GM21515 (cell line): ENCODE data around the gene PLCD4.

Experiments
- ATAC-seq: cut with Tn5 transposase; IDR thresholded peaks from one replicate; pipeline ENCODE4 v1.9.1; 2021; ENCODE audit not compliant: unreplicated experiment

PLCD4 gene

GRCh38 chr2:218607436-218608115, at the start of gene PLCD4:
Gene PLCD4 (plus strand): TSS chr2:218607899. CDS start chr2:218615740, 7,841 bp downstream.
- ATAC-seq, result no peak

GRCh38 chr2:218557941-218558340, 49.8 kb upstream of the PLCD4 start:
- no peak for ATAC-seq

GRCh38 chr2:218558986-218559385, 48.7 kb upstream of the PLCD4 start:
- ATAC-seq, result no peak

DNA sequence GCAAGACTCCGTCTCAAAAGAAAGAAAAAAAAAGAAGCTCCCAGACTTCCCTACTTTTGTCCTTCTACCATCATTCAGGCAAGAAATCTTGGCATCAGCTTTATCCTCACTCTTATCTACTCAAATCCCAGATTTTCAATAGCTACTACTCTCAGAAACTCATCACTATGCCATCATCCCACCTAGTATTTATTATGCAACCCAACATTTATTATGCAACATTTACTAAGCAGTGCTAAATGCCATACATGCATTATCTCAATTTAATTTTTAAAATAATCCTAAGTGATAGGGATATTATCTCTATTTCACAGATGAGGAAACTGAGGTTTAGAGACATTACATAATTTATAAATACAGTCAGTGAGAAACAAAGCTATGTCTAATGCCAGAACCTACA, 43.6 kb upstream of the PLCD4 start:
- ATAC-seq, result no peak

GRCh38 chr2:218566296-218566695, 41.4 kb upstream of the PLCD4 start:
- ATAC-seq, result no peak

GRCh38 chr2:218567797-218568189, 39.9 kb upstream of the PLCD4 start:
- ATAC-seq, result peak; percentile 37

- peak; percentile 79 for ATAC-seq
Measured at GRCh38 chr2:218568190-218569037, 39.3 kb upstream of the PLCD4 start, which contains the start of the genes CNOT9 and USP37. Gene CNOT9 (plus strand): TSS chr2:218568839. CDS start chr2:218568955, 116 bp downstream. Gene USP37 (minus strand): TSS chr2:218568351. CDS start chr2:218558653, 9,698 bp downstream.

DNA sequence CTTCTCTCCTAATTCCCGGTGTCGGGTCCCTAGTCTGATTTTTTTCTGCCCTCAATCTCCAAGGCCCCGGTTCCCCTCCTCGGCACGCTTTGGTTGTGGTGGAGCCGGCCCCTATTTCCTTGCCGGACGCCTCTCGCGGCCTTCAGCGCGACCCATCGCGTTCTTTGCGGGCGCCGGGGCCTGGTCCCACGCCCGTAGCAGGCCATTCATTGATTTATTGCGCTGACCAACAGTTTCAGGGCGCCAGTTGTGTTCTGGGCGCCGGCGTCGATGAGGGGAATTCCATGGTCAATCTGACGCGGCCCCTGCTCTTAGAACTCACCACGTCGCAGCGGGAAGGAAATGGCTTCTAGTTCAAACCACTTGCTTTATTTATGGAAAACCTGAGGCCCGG, 38.7 kb upstream of the PLCD4 start:
- peak; percentile 21 for ATAC-seq

DNA sequence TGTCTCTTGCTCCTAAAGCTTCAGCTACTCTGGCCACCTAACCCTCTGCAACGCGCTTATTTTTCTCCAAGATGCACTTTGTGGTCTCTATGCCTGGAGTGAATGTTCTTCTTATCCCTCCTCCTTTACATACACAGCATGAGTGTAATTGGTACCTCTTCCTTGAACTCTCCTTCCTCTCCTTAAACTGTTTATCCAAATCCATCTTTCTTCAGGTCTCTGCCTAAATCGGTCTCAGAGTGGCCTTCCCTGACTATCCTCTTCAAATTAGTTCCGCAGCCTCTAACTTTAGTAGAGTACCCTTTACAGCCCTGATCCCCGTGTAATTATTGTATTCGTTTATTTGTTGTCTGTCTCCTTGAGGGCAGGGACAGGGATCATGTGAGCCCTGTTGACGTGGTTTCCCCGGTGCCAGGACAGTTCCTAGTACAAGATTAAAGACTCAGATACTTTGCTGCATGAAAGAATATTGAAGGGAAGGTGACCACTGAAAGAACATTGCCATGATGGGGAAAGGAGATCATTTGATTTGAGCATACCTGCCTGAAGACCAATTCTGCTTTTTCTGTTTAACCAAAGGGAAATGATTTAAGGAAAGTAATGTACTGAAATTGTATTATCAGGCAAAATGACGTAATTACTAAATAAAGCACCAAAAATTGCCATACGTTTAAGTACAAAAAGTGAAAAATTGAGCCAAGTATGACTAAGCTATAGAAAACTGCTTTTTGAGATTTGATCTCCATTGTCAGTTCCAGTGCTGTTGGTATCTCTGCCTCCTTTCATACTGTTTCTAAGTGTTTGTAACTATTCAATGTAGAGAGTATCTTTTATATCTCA, 37.8 kb upstream of the PLCD4 start:
- ATAC-seq, result no peak

- no peak for ATAC-seq
Measured at GRCh38 chr2:218570850-218571249, 36.8 kb upstream of the PLCD4 start.

GRCh38 chr2:218576854-218577253, 30.8 kb upstream of the PLCD4 start:
- no peak for ATAC-seq

GRCh38 chr2:218577482-218578220, 30.0 kb upstream of the PLCD4 start:
- no peak for ATAC-seq

GRCh38 chr2:218578272-218578877, 29.3 kb upstream of the PLCD4 start:
- no peak for ATAC-seq

DNA sequence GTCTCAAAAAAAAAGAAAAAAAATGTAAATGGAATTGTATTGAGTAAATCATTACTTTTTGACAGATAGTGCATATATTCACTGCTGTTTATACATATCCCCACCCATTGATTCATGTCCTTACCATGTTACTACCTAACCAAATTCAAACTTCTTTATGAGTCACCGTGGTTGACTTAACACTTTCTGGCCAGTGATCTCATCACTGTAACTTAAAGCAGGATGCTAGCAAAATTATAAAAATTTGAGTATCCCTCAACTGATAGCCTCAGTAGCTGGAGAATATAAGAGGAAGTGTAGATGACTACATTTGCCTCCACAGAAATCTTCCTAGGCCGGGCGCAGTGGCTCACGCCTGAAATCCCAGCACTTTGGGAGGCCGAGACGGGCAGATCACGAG, 25.6 kb upstream of the PLCD4 start:
- no peak for ATAC-seq

- no peak for ATAC-seq
Measured at GRCh38 chr2:218583983-218584850, 23.5 kb upstream of the PLCD4 start.

DNA sequence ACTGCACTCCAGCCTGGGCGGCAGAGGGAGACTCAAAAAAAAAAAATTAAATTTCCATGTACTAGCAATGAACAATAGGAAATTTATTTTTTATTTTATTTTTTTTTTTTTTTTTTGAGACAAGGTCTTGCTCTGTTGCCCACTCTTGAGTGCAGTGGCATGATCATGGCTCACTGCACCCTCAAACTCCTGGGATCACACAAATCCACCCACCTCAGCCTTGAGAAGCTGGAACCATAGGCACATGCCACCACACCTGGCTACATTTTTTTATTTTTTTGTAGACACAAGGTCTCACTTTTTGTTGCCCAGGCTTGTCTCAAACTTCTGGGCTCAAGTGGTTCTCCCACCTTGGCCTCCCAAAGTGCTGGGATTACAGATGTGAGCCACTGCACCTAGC, 22.2 kb upstream of the PLCD4 start:
- ATAC-seq, result no peak

DNA sequence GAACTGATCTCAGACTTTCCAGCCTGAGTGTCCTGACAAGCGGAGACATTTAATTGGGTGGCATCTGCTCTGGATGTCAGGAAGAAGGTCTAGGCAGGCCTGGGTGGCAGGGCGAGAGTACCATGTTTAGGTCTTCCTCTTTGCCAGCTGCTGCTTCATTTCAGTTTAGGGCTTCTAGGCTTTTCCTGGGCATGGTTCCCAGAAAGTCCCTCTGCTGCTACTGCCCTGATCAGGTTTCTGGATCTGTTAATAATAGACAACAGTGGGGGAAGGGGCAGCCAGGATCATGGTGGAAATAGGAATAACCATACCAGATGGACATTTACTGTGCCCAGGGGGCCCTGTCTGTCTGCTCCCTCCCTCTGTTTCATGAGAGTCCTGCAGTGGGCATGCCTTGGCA, 2.3 kb upstream of the PLCD4 start:
- ATAC-seq, result no peak

DNA sequence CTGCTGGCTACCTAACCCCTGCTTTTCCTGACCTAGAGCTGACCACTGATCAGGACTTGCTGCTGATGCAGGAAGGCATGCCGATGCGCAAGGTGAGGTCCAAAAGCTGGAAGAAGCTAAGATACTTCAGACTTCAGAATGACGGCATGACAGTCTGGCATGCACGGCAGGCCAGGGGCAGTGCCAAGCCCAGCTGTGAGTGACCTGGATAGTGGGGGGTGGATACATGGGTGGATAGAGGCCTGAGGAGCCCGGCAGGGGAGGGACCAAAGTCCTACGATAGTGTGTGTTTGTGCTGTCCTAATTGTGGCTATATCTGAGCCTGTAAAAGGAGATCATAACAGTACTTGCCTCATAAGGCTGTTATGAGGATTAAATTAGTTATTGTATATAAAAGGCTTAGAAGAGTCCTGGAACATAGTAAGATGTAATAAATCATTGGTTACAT, 8.2 kb downstream of the PLCD4 start:
- ATAC-seq, result no peak
